Measurements from ENCODE around the gene DUSP14.
A peak's percentile ranks its signal among the peaks of the same experiment; 100 is the strongest.

DNA sequence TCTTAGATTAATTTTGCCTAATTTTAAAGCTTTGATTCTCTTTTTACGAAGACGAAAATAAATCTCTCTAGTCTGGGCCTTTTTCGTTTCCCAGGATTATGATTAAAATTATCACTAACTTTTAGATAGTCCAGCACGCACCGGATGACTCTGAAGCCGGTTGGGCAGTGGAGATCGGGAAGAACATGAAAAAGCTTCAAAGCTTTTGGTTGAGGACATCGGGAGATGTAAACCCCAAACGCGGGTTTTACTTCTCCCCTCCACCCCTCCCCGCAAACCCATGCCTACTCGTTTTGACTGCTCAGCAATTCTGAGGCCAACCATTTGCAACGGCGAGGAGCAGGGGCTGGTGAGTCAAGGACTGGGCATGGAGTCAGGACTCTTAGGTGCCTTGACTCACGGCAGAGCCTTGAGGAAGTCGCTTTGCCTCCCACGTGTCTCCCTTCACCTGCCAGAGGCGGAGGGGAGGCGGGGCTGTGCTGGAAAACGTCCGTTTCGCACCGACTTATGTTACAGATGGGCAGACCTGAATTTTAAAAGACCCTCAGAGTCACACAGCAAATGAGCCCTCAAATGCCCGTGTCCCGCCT, 989 bp upstream of the DUSP14 start:
- peak; percentile 21; the same call in 1 of the 2 replicates for TF ChIP-seq POLR2A (IDR thresholded peaks at IDR 0.05; ENCODE audit: low read depth, low read length)
- no peak for TF ChIP-seq POLR2AphosphoS5 (IDR thresholded peaks at IDR 0.05; ENCODE audit: low read depth, low read length)
- TF ChIP-seq POU2F2 (IDR thresholded peaks at IDR 0.05; ENCODE audit: low read depth, low read length): peak; percentile 56
